ENCODE results near the gene SPDYE17.
"Not testable (repeated sequence)": the region's sequence is repeated elsewhere in the genome, so short reads cannot be mapped to it uniquely, and the experiment has no call there.

Gene SPDYE17

DNA sequence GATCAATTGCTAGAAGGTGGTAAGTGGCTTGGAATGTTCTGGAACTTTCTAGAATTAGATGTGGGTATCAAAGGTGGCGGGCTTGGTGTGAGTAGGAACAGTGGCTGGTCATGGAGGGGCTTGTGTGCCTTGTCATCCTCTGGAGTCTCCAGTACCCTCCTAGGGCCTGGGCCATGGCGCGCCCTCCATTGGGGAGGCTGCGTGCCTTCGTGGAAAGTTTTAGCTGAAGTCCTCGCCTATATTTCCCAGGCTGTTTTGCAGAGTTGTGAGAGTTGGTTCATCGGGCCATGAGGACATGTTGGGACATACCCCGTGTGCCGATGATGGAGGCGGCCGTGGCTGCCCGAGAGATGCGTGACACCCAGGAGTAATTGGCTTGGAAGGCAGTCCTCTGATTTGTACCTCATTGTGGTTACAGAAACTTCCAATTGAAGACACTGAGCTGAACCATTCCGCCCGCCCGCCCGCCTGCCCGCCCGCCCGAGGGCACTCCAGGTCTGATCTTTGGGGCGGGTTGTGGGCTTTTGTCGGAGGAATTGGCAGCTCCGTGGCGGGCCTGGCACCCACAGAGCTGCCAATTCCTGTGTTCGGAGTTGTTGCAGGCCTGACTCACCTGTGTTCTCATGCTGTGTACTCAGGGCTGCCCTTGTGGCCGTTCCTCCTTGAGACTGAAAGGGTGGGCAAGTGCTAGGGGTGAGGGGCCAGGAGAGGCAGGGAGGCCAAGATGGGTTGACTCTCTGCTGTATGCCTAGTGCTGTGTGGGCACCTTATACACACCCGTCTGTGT is 57.2 kb downstream of the SPDYE17 start:
- H3K27ac Mint-ChIP-seq (ENCODE audit: low read depth): peak overlapping the region; percentile 41
- H3K4me3 Mint-ChIP-seq; DNase-seq (ENCODE audit: low spot score in 2 of 2); ATAC-seq (replicated peaks; ENCODE audit: extremely low read depth, poor library complexity, severe bottlenecking); H3K9me3 Mint-ChIP-seq; H3K27me3 Mint-ChIP-seq; H3K4me1 Mint-ChIP-seq: not testable (repeated sequence)
- peaks cover 11% of the 10 kb centered on the region for H3K36me3 Mint-ChIP-seq (ENCODE audit: insufficient read depth)

DNA sequence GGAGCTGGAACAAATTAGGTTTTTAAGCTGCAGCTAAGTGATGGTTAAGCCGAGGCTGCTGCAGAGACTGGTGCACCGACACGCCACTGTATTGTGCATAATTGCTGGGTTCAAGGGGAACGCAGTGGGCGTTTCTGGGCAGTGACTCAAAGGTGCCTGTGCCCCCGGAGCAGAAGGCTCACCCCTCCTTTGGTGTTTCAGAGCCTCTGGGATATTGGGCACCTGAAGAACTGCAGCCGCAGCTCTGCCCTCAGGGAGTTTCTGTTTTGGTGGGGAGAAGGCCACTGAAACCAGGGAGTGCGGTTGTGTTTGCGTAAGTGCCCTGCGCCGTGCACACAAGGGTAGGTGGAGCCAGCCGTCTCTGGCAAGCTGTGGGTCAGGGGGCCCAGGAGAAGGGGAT is 57.8 kb downstream of the SPDYE17 start:
- not testable (repeated sequence) for ATAC-seq (replicated peaks; ENCODE audit: extremely low read depth, poor library complexity, severe bottlenecking); H3K27me3 Mint-ChIP-seq; H3K4me1 Mint-ChIP-seq; H3K4me3 Mint-ChIP-seq; H3K36me3 Mint-ChIP-seq (ENCODE audit: insufficient read depth); DNase-seq (ENCODE audit: low spot score in 2 of 2); H3K9me3 Mint-ChIP-seq
- H3K27ac Mint-ChIP-seq (ENCODE audit: low read depth): peak overlapping the region; percentile 41

DNA sequence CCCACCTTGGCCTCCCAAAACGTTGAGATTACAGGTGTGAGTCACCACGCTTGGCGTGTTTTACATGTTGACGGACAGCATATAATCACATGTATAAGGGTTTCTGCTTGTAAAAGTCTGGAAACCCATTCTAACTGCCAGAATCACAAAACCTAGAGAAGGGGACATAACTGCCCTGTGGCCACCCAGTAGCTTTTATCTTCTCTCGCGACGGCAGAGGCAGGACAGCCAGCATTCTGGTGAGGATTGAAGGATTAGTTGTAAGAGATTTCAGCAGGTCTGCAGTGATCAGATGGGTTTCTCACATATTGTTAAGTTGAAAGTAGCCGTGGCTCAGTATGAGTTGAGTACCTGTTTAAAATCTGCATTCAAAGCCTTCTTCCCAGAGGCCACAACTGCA is 59.8 kb downstream of the SPDYE17 start:
- not testable (repeated sequence) for H3K27me3 Mint-ChIP-seq; H3K4me1 Mint-ChIP-seq; H3K9me3 Mint-ChIP-seq; H3K4me3 Mint-ChIP-seq; H3K27ac Mint-ChIP-seq (ENCODE audit: low read depth); DNase-seq (ENCODE audit: low spot score in 2 of 2); H3K36me3 Mint-ChIP-seq (ENCODE audit: insufficient read depth); ATAC-seq (replicated peaks; ENCODE audit: extremely low read depth, poor library complexity, severe bottlenecking)

Measured in central memory CD8-positive, alpha-beta T cell (primary cell).